Liver (tissue), 9 donors: Measurements from ENCODE around the gene DLAT. TPM values are rescaled to one million over a fixed set of nuclear protein-coding genes. Genes with fewer than 3 reads are reported as not detected.

Experiments
- DNase-seq: peaks from one replicate; pipeline ENCODE4 v3.0.0-alpha.2; 2017; ENCODE audit warnings: low spot score
- H3K27ac ChIP-seq, 2 donors: one replicate each; pipeline ENCODE4 v1.7.0; 2013; ENCODE audit warnings: inconsistent platforms in 2 of 2, low read length in 2 of 2, control low read depth in 1 of 2, low read depth in 1 of 2, mild to moderate bottlenecking in 1 of 2
- H3K27me3 ChIP-seq, 4 donors: one replicate each; pipeline versions ENCODE4 v1.6.1 to v1.7.0; 2013; ENCODE audit warnings: low read length in 3 of 4, inconsistent platforms in 1 of 4, mild to moderate bottlenecking in 1 of 4, moderate library complexity in 1 of 4; ENCODE audit not compliant: control insufficient read depth in 4 of 4, insufficient read depth in 4 of 4
- H3K36me3 ChIP-seq, 4 donors: one replicate each; pipeline versions ENCODE4 v1.6.1 to v1.7.0; 2013; ENCODE audit warnings: low read length in 3 of 4, mild to moderate bottlenecking in 3 of 4, low read depth in 1 of 4, moderate library complexity in 1 of 4; ENCODE audit not compliant: control insufficient read depth in 4 of 4, insufficient read depth in 3 of 4
- H3K4me1 ChIP-seq, 4 donors: one replicate each; pipeline versions ENCODE4 v1.6.1 to v1.7.0; 2013; ENCODE audit warnings: low read length in 3 of 4, mild to moderate bottlenecking in 3 of 4, moderate library complexity in 1 of 4; ENCODE audit not compliant: control insufficient read depth in 4 of 4, insufficient read depth in 4 of 4
- H3K4me3 ChIP-seq, 3 donors: one replicate each; pipeline versions ENCODE4 v1.6.1 to v1.7.0; 2013; ENCODE audit warnings: low read length in 3 of 3, control low read depth in 1 of 3, low read depth in 1 of 3, mild to moderate bottlenecking in 1 of 3
- H3K9ac ChIP-seq, 2 donors: one replicate each; pipeline ENCODE4 v1.7.0; 2013; ENCODE audit warnings: low read length in 2 of 2, mild to moderate bottlenecking in 2 of 2, moderate library complexity in 2 of 2, control low read depth in 1 of 2, low read depth in 1 of 2
- H3K9me3 ChIP-seq, 4 donors: one replicate each; pipeline versions ENCODE4 v1.6.1 to v1.7.0; 2013; ENCODE audit warnings: low read length in 3 of 4; ENCODE audit not compliant: control insufficient read depth in 4 of 4
- EGR1 ChIP-seq, 2 donors: IDR thresholded peaks; 2 replicates each; pipeline ENCODE4 v1.6.1; 2016 to 2018; ENCODE audit warnings: antibody characterized with exemption in 2 of 2, low read depth in 2 of 2
- FOXA1 ChIP-seq: IDR thresholded peaks from 2 replicates; pipeline ENCODE4 v1.6.1; 2016; ENCODE audit warnings: antibody characterized with exemption
- FOXA2 ChIP-seq: IDR thresholded peaks from 2 replicates; pipeline ENCODE4 v1.6.1; 2016; ENCODE audit warnings: antibody characterized with exemption
- GABPA ChIP-seq, 2 donors: IDR thresholded peaks in 1 of 2; conservative IDR thresholded peaks in 1 of 2; 2 replicates each; pipeline ENCODE4 v1.6.1; 2016; ENCODE audit warnings: antibody characterized with exemption in 2 of 2, mild to moderate bottlenecking in 1 of 2, moderate library complexity in 1 of 2
- HNF4A ChIP-seq, 2 donors: conservative IDR thresholded peaks; 2 replicates each; pipeline ENCODE4 v1.6.1; 2016; ENCODE audit warnings: antibody characterized with exemption in 2 of 2, mild to moderate bottlenecking in 2 of 2
- HNF4G ChIP-seq: IDR thresholded peaks from 2 replicates; pipeline ENCODE4 v1.6.1; 2016; ENCODE audit warnings: antibody characterized with exemption
- JUND ChIP-seq, 2 donors: IDR thresholded peaks; 2 replicates each; pipeline ENCODE4 v1.6.1; 2016; ENCODE audit warnings: antibody characterized with exemption in 2 of 2
- NR2F2 ChIP-seq: IDR thresholded peaks from 2 replicates; pipeline ENCODE4 v1.6.1; 2016; ENCODE audit warnings: antibody characterized with exemption
- RAD21 ChIP-seq, 2 donors: IDR thresholded peaks; 2 replicates each; pipeline ENCODE4 v1.6.1; 2016; ENCODE audit warnings: antibody characterized with exemption in 2 of 2, mild to moderate bottlenecking in 2 of 2
- RXRA ChIP-seq, 2 donors: IDR thresholded peaks; 2 replicates each; pipeline ENCODE4 v1.6.1; 2017 to 2018; ENCODE audit warnings: antibody characterized with exemption in 2 of 2, mild to moderate bottlenecking in 1 of 2
- SP1 ChIP-seq: IDR thresholded peaks from 2 replicates; pipeline ENCODE4 v1.6.1; 2018; ENCODE audit warnings: antibody characterized with exemption, mild to moderate bottlenecking
- YY1 ChIP-seq: IDR thresholded peaks from 2 replicates; pipeline ENCODE4 v1.6.1; 2016; ENCODE audit warnings: antibody characterized with exemption, mild to moderate bottlenecking
- WGBS: extraction: QIAGEN DNeasy Blood & Tissue Kit; methylation state at CpG from one replicate; pipeline ENCODE4 v1.1.7; 2013; 5-methylcytosine and 5-hydroxymethylcytosine counted together
- polyA plus RNA-seq, 2 donors: library from polyadenylated mRNA; stranded (reverse) in 1 of 2; unstranded in 1 of 2; fragments of 200-250 nt in 1 of 2; fragments of >200 nt in 1 of 2; fragmentation: Nextera tagmentation in 1 of 2; extraction: Ambion mirVana in 1 of 2; gene quantifications; one replicate each; pipeline versions ENCODE4 v1.2.1 to v1.2.3, GENCODE V29; 2013 to 2015
- total RNA-seq, 2 donors: library from RNA; depleted of rRNA; stranded (reverse); fragments of >200 nt; gene quantifications; one replicate each; pipeline ENCODE4 v1.2.3, GENCODE V29; 2014
- TF ChIP-seq, protein P1 (sequence below): IDR thresholded peaks from 2 replicates; pipeline ENCODE4 v1.6.1; 2016; ENCODE audit warnings: antibody characterized with exemption
- TF ChIP-seq, protein P2 (sequence below): IDR thresholded peaks from 2 replicates; pipeline ENCODE4 v1.6.1; 2016; ENCODE audit warnings: antibody characterized with exemption, mild to moderate bottlenecking
- TF ChIP-seq, protein P3 (sequence below): IDR thresholded peaks from 2 replicates; pipeline ENCODE4 v1.6.1; 2016; ENCODE audit warnings: antibody characterized with exemption
- TF ChIP-seq, protein P4 (sequence below): fragments of 150-350 bp; IDR thresholded peaks from 2 replicates; pipeline ENCODE4 v1.5.1; 2017; ENCODE audit warnings: improper control_type of control experiment, low read depth, low read length; ENCODE audit not compliant: missing input control
- TF ChIP-seq, protein P5 (sequence below): IDR thresholded peaks from 2 replicates; pipeline ENCODE4 v1.6.1; 2016; ENCODE audit warnings: antibody characterized with exemption
- donor health status: healthy.
- donor health status: healthy.
- donor health status: healthy.
- donor health status: healthy.
- donor health status: healthy.

Gene DLAT
- total and polyA plus RNA-seq, 4 donors: 8.8 to 16.3 (median 13.2) TPM

DNA sequence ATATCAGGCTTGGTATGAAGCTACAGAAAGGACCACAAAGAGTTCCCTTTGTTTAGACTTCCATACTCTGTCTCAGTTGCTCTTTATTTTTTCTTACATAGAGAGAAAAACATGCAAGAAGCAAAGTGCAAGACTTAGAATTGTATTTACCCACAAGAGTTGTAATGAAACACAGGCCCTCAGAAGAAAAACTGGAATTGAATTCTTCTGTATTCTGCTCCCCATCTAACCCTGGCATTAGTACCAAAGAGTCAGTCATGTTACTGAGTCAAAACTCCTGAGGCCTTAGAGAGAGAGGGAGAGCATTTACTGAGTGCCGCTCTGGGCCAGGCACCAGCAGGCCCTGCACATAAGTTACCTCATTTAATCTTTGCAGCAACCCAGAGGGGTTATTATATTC lies 43.9 kb upstream of the DLAT start:
- WGBS: 97% methylated on average over 1 of the region's 1 CpG
- peaks cover 0 to 5% (median 1%) of the 10 kb centered on the region in 4 donors for H3K36me3 ChIP-seq
- peak overlapping the region in 1 of 2 donors; percentile 7 for H3K9ac ChIP-seq
- H3K27ac ChIP-seq: peak overlapping the region in 1 of 2 donors; percentile 97
- DNase-seq: no peak
- H3K27me3 ChIP-seq: no peaks in the 10 kb centered on the region
- no peak for TF ChIP-seq FOXA1
- TF ChIP-seq RXRA (IDR thresholded peaks at IDR 0.05): no peak
- no peak for TF ChIP-seq YY1
- TF ChIP-seq, protein P1, sequence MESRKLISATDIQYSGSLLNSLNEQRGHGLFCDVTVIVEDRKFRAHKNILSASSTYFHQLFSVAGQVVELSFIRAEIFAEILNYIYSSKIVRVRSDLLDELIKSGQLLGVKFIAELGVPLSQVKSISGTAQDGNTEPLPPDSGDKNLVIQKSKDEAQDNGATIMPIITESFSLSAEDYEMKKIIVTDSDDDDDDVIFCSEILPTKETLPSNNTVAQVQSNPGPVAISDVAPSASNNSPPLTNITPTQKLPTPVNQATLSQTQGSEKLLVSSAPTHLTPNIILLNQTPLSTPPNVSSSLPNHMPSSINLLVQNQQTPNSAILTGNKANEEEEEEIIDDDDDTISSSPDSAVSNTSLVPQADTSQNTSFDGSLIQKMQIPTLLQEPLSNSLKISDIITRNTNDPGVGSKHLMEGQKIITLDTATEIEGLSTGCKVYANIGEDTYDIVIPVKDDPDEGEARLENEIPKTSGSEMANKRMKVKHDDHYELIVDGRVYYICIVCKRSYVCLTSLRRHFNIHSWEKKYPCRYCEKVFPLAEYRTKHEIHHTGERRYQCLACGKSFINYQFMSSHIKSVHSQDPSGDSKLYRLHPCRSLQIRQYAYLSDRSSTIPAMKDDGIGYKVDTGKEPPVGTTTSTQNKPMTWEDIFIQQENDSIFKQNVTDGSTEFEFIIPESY: no peak
- TF ChIP-seq, protein P2, sequence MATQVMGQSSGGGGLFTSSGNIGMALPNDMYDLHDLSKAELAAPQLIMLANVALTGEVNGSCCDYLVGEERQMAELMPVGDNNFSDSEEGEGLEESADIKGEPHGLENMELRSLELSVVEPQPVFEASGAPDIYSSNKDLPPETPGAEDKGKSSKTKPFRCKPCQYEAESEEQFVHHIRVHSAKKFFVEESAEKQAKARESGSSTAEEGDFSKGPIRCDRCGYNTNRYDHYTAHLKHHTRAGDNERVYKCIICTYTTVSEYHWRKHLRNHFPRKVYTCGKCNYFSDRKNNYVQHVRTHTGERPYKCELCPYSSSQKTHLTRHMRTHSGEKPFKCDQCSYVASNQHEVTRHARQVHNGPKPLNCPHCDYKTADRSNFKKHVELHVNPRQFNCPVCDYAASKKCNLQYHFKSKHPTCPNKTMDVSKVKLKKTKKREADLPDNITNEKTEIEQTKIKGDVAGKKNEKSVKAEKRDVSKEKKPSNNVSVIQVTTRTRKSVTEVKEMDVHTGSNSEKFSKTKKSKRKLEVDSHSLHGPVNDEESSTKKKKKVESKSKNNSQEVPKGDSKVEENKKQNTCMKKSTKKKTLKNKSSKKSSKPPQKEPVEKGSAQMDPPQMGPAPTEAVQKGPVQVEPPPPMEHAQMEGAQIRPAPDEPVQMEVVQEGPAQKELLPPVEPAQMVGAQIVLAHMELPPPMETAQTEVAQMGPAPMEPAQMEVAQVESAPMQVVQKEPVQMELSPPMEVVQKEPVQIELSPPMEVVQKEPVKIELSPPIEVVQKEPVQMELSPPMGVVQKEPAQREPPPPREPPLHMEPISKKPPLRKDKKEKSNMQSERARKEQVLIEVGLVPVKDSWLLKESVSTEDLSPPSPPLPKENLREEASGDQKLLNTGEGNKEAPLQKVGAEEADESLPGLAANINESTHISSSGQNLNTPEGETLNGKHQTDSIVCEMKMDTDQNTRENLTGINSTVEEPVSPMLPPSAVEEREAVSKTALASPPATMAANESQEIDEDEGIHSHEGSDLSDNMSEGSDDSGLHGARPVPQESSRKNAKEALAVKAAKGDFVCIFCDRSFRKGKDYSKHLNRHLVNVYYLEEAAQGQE: no peak
- no peak for TF ChIP-seq HNF4A (conservative IDR thresholded peaks at IDR 0.05)
- TF ChIP-seq SP1: no peak
- TF ChIP-seq, protein P3, sequence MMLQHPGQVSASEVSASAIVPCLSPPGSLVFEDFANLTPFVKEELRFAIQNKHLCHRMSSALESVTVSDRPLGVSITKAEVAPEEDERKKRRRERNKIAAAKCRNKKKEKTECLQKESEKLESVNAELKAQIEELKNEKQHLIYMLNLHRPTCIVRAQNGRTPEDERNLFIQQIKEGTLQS: no peak
- TF ChIP-seq, protein P4, sequence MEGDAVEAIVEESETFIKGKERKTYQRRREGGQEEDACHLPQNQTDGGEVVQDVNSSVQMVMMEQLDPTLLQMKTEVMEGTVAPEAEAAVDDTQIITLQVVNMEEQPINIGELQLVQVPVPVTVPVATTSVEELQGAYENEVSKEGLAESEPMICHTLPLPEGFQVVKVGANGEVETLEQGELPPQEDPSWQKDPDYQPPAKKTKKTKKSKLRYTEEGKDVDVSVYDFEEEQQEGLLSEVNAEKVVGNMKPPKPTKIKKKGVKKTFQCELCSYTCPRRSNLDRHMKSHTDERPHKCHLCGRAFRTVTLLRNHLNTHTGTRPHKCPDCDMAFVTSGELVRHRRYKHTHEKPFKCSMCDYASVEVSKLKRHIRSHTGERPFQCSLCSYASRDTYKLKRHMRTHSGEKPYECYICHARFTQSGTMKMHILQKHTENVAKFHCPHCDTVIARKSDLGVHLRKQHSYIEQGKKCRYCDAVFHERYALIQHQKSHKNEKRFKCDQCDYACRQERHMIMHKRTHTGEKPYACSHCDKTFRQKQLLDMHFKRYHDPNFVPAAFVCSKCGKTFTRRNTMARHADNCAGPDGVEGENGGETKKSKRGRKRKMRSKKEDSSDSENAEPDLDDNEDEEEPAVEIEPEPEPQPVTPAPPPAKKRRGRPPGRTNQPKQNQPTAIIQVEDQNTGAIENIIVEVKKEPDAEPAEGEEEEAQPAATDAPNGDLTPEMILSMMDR: no peak
- TF ChIP-seq NR2F2: no peak
- TF ChIP-seq GABPA (IDR thresholded peaks at IDR 0.05 in 1 of 2, conservative IDR thresholded peaks at IDR 0.05 in 1 of 2): no peak
- TF ChIP-seq EGR1 (IDR thresholded peaks at IDR 0.05; ENCODE audit: low read depth in 2 of 2): no peak
- H3K9me3 ChIP-seq: no peaks in the 10 kb centered on the region
- H3K4me3 ChIP-seq: no peak overlapping the region
- H3K4me1 ChIP-seq: peaks cover 6 to 19% (median 13%) of the 10 kb centered on the region in 4 donors

DNA sequence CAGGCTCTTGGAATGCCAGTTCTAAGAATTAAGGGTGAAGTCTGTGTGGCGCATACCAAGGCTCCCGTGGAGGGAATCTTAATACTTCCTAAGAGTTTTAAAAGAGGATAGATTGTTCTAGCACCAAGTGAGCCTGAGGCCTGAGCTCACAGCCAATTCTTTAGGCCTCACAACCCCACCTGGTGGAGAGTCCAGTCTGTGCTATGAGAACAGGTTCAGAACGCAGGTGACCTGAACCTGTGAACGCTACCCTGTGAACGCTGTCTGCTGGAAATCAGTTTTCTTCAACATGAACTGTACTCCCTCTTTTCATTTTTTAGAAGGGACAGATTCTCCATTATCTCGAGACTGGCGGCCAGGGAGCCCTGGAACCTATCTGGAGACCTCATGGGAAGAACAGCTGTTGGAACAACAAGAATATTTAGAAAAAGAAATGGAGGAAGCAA lies 43.2 kb upstream of the DLAT start:
- Histone ChIP-seq H3K27ac (peak overlapping the region; percentile 84 to 97), H3K27me3 (no peaks in the 10 kb centered on the region), H3K9me3 (no peaks in the 10 kb centered on the region), H3K9ac (peak overlapping the region; percentile 75 to 97), H3K36me3 (peaks cover 0 to 5% (median 1%) of the 10 kb centered on the region in 4 donors), H3K4me3 (peak overlapping the region; percentile 30 to 78 (median 52)), H3K4me1 (peaks cover 6 to 24% (median 16%) of the 10 kb centered on the region in 4 donors)
- 21% methylated on average over 7 of the region's 7 CpGs for WGBS
- peak; percentile 58 for DNase-seq
- TF ChIP-seq NR2F2 (no peak), HNF4A (conservative IDR thresholded peaks at IDR 0.05) (peak; percentile 28 to 48), HNF4G (no peak), RXRA (IDR thresholded peaks at IDR 0.05) (peak; percentile 42 to 54), GABPA (IDR thresholded peaks at IDR 0.05 in 1 of 2, conservative IDR thresholded peaks at IDR 0.05 in 1 of 2) (no peak), JUND (IDR thresholded peaks at IDR 0.05) (no peak), FOXA1 (no peak), YY1 (peak; percentile 87), RAD21 (IDR thresholded peaks at IDR 0.05) (peak; percentile 89 to 91), FOXA2 (no peak), SP1 (peak; percentile 6)
- TF ChIP-seq, protein P2: peak; percentile 89
- TF ChIP-seq, protein P5, sequence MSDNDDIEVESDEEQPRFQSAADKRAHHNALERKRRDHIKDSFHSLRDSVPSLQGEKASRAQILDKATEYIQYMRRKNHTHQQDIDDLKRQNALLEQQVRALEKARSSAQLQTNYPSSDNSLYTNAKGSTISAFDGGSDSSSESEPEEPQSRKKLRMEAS: no peak
- TF ChIP-seq, protein P3: no peak
- TF ChIP-seq, protein P1: no peak
